ENCODE measurements around the gene METTL8.

DNA sequence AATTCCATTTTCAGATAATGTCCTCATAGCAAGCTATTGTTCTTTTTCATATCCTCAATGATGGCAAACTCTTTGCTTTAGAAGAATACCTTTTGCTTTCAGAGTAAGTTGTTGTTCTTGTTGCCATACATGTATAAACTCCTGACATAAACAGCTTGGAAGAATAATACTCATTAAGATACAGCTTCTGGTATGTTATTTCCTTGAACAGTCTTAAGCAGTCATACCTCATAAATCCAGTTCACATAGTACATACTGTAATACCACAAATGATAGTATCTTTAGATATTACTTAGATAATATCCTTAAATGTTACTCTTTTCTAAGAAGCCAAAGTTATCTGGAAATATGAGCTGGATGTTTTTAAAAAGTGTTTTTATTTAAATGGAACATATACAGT is 23.2 kb downstream of the METTL8 start:
- TF ChIP-seq, protein P1, sequence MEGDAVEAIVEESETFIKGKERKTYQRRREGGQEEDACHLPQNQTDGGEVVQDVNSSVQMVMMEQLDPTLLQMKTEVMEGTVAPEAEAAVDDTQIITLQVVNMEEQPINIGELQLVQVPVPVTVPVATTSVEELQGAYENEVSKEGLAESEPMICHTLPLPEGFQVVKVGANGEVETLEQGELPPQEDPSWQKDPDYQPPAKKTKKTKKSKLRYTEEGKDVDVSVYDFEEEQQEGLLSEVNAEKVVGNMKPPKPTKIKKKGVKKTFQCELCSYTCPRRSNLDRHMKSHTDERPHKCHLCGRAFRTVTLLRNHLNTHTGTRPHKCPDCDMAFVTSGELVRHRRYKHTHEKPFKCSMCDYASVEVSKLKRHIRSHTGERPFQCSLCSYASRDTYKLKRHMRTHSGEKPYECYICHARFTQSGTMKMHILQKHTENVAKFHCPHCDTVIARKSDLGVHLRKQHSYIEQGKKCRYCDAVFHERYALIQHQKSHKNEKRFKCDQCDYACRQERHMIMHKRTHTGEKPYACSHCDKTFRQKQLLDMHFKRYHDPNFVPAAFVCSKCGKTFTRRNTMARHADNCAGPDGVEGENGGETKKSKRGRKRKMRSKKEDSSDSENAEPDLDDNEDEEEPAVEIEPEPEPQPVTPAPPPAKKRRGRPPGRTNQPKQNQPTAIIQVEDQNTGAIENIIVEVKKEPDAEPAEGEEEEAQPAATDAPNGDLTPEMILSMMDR (IDR thresholded peaks at IDR 0.05; ENCODE audit: borderline replicate concordance, extremely low read depth, low read length, poor library complexity, severe bottlenecking) = no peak
- no peak for TF ChIP-seq EZH2 (IDR thresholded peaks at IDR 0.05; ENCODE audit: borderline replicate concordance, low read depth, low read length, severe bottlenecking)

Measured in DND-41 (cell line).